NK-92 (cell line): ENCODE results near the gene DES.
"Not testable (repeated sequence)": the region's sequence is repeated elsewhere in the genome, so short reads cannot be mapped to it uniquely, and the experiment has no call there.

ENCODE experiments used
- DNase-seq: peaks from one replicate; lab custom pipeline; 2025; ENCODE audit not compliant: unreplicated experiment; lab: John Stamatoyannopoulos, UW

The DES gene

DNA sequence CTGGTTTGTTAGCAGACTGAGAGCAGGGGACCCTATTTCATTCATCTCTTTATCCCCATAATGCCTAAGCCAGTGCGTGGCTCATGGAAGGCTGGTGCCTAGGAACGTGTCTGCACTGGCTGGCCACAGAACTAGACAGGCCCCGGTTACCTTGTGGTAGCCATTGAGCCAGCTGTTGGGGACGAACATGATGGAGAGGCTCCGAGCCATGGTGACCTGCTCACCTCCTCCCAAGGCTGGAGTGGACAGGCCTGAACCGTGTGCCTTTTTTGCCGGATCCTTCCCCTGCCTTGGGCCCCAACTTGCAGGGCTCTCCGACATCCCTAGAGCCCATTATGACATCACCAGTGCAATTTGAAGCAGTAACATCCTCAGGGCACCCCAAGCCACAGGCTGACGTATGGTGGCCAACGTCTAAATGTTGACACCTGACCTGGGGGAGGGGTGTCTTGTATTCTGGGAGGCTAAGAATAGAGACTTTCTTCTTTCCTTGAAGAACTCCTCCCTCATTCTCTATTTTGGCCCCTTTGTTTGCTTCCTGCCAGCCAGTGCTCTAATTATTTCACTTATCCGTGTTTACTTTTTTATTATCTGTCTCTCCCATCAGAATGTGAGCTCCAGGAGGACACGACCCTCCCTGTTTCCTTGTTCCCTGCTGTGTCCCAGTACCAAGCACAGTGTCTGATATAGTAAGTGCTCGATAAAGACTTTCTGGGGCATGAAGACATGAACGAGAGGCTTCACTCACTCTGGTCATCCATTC lies 18.3 kb upstream of the DES start:
- DNase-seq, result no peak

DNA sequence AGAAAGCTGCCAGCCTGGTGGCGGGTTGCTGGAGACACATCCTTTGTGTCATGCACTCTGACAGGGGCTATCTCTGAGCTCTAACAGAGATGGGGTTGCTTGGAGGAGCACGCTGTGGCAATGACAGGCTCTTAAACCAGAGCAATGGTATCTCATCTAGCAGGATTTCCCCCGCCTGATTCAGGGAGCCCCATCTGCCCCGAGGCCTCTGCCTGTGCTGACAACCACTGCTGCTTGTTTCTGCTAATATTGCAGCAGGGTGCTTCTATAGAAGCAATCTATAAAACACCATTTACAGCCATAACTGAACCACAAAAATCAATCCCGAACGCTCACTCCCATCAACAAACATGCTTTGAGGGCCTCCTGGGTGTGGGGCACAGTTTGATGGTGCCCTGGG lies 17.6 kb upstream of the DES start:
- DNase-seq, result no peak

DNA sequence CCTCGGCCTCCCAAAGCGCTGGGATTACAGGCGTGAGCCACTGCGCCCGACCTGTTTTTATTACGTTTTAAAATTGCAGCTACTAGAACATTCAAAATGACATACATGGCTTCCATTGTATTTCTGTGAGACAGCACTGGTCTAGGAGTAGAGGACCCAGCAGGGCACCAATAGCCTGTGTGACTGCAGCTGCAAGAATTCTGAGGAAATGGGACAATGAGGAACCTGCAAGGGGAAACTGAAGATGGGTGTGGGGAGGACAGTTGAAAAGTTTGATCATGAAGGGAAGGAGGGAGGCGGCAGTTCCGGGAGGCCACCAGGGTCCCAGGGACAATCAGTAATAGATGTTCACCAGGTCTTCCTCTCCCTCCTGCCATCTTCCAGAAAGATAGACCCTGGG lies 16.6 kb upstream of the DES start:
- DNase-seq, result no peak

DNA sequence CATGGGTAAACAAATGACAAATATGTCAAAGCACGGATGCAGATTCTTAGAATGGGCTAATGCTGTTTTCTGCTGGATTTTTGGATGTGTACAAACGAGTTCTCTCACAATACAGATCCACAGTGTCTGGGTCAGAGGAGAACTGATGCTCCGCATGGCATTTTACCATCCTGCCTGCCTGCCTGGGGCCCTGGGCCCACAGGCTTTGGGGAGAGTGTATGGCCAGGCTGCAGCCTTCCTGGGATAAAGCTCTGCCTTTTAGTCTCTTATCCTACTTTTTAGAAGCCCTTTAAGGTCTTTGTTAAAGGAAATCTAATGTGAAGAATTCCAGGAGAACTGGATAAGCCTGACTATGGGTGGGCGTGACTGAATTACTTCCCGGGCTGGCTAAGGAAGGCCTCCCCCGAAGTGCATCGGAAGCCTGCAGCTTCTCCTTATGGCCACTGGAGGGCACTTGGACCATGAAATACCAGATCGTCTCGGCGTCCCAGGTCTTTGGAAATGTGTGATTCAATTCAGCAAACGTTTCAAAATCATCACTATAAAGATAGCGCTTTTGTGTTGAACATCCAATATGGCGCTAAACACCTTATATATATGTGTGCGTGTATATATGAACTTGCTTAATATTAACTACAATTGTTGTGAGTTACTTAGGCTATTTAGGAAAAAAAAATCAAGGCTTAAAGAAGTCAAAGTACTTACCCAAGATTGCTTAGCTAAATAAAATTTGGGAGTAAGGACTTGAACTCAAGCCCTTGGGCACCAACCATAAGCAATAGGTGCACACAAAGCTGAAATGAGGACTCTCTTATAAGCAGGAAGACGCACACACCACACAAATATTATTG lies 15.3 kb upstream of the DES start:
- DNase-seq, result peak; percentile 3

DNA sequence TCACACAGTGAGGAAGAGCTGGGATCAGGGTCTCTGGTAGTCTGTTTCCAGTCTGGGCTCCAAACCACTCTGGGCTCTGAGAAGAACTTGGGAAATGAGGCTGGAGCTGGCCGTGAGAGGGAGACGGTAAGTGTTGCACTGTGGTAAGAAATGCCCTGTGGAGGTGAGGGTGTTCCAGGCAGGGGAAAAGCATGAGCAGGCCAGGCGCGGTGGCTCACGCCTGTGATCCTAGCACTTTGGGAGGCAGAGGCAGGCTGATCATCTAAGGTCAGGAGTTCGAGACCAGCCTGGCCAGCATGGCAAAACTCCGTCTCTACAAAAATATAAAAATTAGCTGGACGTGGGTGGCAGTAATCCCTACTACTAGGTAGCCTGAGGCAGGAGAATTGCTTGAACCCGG lies 14.3 kb upstream of the DES start:
- no peak for DNase-seq

DNA sequence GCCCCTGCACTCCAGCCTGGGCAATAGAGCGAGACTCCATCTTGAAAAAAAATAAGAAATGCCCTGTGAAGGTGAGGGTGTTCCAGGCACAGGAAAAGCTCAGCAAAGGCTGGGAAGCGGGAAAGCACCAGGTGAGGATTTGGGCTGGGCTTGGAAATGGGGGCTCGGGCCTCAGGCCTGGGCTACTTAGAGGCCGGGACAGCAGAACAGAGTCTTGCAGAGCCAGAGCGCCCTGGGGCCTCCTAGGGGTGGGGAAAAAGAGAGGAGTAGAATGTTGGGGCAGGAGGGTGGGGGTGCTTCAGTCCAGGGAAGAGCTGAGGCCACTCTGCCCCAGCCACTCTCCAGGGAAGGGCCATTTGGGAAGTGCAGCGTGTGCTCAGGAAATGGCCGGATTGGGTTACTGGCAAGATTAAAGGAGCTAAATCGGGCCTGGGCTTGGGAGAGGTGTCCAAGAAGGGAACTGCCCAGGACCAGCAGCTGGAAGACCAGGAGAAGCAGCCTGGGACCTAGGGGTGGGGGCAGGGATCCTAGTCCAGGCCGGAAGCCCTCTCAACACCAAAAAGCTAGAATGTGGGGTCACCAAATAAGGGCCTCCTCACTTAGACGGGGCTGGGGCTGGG lies 13.8 kb upstream of the DES start:
- DNase-seq, result no peak

DNA sequence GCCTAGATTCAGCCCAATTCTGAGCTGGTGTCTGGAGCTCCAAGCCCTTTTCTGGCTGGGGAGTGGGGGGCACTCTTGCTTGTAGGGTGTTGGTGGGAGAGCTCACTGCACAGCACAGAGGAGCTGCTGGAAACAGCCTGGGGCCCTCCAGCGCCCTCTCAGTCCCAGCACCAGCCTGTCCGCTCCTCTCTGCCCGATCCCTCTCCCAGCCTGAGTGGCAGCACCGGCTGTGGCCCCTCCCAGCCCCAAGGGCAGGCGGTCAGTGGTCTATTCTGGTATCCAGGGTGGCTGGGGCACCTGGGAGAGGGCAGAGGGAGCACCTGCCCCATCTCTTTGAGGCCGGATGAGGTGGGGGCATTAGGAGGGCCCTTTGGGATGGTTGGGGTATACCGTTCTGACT lies 13.2 kb upstream of the DES start:
- DNase-seq, result no peak

DNA sequence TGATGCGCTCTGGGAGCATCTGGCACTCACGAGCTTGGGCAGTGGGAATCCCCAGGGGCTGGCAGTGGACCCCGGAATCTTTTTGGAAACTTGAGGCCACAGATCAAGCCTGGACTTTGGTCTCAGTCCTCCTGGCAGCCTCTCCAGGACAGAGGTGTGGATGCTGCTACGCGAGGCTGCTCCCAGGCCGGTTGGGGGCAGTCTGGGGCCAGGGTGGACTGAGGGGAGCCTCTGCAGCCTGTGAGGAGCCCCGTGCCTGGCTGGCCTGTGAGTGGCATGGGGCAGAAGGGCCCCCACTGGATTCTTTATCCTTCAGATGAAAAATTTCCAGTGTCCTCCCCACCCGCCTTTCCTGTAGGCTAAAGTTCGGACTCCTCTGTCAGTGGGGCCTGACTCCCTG lies 12.7 kb upstream of the DES start:
- no peak for DNase-seq

DNA sequence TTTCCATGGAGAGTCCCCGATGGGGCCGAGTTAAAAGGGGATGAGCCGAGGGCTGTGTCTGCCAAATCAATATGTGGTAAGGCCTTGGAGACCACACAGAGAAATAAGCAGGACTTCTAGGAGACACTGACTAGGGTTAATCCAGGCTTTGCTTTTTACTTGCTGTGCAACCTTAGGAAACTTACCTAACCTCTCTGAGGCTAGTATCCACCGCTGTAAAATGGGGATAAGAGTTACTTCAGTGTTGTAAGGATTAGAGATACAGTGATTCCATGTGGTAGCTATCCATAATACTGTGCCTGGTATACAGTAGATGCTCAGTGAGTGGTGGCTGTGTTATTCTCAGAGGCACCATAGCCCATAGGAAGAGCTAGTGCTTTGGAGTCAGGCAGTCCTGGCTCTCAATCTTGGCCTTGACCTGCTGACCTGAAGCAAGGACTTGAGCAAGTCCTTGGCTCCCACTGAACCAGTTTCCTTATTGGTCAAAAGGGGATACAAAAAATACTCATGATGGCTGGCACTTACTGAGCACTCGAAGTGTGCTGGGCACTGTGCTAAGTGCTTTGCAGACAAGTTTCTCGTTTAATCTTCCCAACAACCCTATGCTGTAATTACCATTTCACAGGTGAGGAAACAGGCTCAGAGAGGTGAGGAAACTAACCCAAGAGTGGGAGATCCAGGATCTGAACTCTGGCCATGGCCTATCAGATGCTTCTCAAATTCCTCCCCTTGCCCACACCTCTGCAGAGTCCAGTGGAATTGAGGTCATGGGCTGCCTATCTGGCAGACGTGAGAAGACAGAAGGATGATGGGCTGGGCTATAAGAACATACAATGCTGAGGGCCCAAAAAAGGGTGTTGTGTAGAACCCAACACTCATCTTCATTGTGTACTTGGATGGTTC lies 12.0 kb upstream of the DES start:
- DNase-seq, result no peak

DNA sequence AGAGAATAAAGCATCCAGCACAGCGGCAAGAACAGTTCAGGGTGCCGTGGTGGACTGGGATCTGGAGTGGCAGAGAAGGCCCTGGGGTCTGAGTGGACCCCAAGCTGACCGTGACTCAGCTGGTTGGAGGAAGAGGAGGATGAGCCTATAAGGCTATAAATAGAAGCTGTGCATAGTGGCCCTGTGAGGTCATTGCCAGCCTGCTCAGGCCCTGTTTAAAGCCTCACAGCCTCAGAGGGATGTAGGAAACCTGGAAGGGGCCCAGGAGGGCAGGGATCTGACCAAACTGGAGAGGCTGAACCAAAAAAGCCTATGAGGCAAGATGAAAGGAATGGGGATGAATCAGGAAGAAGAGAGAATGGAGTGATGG lies 11.3 kb upstream of the DES start:
- no peak for DNase-seq

DNA sequence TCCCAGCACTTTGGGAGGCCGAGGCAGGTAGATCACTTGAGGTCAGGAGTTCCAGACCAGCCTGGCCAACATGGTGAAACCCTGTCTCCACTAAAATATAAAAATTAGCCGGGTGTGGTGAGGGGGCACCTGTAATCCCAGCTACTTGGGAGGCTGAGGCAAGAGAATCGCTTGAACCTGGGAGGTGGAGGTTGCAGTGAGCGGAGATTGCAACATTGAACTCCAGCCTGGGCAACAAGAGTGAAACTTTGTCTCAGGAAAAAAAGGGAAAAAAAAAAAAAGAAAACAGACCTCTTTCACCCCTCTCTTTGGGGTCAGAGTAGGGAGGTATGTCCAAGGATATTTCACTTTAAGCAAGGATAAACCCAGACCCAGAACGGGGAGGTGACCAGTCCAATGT lies 10.8 kb upstream of the DES start:
- not testable (repeated sequence) for DNase-seq

DNA sequence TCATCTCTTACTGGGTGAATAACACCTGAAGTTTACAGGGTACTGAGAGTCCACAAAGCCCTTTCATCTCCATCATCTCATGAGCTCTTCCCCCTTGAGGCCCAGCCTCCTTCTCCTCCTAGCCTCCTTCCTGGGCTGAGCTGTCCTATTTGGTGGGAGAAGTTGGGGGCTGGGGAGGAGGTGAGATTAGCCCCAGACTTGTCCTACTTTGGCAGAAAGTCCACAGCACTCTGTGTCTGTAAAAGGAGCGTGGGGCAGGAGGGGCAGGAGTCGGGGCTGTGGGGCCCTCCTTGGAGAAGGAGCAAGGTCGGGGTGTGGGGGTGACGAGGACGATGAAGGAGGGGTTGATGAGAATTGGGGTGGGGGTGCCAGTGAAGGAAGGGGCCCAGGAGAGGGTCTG lies 10.0 kb upstream of the DES start:
- no peak for DNase-seq

DNA sequence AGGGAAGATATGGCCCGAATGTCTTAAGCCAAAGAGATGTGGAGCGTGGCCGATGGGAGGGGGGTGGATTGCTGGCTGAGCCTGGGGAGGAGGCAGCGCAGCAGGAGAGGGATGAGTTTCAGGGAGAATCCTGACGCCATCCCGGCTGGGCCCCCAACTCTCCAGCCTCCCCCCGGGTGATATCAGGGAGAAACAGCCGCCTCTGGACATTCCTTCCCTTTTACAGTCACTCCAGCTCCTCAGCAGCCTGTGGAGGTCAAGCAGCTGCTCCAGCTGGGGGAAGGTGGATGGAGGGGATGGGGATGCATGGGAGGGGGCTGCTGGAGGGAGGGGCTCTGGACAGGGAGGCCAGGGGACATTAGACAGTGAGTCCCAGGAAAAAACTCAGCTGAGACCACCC lies 9.5 kb upstream of the DES start:
- DNase-seq, result no peak

DNA sequence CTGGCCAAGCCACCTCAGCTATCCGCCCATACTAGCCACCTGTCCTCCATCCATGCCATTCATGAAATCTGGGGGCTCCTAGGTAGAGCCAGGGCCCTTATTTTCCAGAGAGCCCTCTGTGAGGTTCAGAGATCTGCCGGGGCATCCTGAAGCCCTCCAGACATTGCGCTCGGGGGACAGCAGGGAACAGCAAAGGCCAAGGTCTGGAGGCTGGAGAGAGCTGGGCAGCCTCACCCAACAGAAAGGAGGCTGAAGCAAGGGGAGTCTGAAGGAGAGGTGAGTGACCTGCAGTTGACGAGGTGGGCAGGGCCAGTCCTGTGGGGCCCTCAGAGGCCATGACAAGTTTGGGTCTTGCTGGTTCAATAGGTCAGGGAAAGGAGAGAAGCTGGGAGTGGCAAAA lies 8.6 kb upstream of the DES start:
- DNase-seq, result no peak

DNA sequence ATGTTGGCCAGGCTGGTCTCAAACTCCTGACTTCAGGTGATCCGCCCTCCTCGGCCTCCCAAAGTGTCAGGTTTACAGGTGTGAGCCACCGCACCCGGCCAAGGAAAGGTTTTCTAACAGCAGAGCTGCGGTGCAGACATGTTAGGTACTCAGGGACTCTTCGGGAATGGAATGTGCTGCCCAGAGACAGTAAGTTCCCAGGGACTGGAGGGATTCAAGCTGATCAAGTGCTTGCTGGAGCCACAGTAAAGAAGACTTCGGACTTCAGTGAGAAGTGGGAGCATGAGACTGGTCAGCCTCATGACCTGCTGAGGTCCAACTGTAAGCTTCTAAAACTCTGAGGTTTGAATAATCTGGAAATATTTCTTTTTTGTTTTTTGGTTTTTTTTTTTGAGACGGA lies 7.8 kb upstream of the DES start:
- DNase-seq, result no peak

DNA sequence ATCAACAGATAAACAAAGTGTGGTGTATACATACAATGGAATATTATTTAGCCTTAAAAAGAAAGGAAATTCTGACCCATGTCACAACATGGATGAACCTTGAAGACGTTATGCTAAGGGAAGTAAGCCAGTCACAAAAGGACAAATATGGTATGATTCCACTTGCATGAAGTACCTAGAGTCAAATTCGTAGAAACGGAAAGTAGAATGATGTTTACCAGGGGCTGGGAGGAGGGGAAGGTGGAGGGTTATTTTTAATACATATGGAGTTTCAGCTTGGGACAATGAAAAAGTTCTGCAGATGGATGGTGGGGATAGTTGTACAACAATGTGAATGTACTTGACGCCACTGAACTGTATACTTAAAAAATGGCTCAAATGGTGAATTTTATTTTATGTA lies 3.3 kb upstream of the DES start:
- DNase-seq, result no peak

DNA sequence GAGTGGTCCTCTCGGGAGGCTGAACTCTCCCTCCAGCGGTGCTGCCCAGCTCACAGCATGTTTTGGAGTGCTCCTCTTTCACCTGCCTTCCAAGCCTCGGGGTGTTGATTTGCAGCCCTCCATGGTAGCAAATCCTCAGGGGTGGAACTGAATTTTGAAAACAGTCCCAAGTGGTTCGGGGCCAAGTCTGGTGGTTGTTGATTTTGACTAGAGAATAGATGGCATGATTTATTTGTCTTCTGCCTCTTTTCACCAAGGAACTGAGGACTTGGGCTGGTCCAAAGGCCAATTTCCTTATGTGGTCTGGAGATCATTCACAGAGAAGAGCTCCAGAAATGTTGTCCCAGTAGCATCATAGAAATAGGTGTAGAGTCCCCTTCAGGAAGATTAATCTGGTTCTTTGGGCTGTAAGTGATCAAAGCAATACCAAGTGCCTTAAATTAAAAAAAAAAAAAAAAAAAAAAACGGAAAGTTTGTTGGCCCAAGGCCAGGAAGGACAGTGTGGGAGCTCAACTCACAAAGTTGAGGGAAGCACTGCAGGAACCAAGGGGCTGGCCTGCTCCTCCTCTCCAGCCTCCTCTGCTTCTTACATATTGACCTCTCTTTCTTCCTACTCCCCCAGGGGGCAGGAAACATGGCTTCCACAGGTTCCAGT lies 2.5 kb upstream of the DES start:
- no peak for DNase-seq

DNA sequence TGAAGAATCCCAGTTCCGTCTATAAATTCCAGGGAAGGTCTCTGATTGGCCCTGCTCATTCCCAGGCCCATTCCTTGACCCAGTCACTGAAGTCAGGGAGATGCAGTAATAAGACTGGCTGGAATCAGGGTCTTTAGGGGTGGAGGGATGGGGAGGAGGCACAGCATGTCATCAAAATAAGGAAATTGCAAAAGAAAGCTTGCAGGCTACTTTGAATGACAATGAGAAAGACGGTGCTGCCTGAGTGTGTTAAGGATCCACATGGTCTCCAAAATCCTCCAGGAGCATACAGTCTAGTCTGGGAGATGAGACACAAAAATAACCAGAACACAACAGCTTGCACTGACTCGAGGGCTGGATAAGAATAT lies 2.0 kb upstream of the DES start:
- DNase-seq, result no peak

DNA sequence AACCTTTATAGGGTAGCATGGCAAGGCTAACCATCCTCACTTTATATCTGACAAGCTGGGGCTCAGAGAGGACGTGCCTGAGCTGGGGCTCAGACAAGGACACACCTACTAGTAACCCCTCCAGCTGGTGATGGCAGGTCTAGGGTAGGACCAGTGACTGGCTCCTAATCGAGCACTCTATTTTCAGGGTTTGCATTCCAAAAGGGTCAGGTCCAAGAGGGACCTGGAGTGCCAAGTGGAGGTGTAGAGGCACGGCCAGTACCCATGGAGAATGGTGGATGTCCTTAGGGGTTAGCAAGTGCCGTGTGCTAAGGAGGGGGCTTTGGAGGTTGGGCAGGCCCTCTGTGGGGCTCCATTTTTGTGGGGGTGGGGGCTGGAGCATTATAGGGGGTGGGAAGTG lies 1.2 kb upstream of the DES start:
- no peak for DNase-seq

DNA sequence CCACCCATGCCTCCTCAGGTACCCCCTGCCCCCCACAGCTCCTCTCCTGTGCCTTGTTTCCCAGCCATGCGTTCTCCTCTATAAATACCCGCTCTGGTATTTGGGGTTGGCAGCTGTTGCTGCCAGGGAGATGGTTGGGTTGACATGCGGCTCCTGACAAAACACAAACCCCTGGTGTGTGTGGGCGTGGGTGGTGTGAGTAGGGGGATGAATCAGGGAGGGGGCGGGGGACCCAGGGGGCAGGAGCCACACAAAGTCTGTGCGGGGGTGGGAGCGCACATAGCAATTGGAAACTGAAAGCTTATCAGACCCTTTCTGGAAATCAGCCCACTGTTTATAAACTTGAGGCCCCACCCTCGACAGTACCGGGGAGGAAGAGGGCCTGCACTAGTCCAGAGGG lies 803 bp upstream of the DES start:
- no peak for DNase-seq

DNA sequence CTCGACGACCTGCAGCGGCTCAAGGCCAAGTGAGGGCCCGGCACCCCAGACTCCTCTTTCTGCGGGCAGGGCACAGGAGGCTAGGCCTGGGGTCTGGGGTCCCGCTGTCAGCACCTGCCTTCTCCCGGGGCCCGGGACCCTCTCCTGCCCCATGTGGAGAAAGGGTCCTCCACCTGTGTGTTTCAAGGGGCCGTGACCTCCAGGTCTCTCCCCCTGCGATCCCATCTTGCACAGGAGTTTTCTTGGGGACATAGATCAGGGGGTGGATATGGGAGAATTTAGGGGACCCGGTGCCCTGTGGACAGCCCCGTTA lies 791 bp downstream of the DES start:
- no peak for DNase-seq
